Activated T-cell treated with anti-CD3 and anti-CD28 coated beads for 24 hours (primary cell): ENCODE measurements around the gene PTPRC.

Source experiments
- DNase-seq: peaks from one replicate; pipeline ENCODE4 v3.0.0-alpha.2; 2020; ENCODE audit warnings: low read depth

PTPRC gene

DNA sequence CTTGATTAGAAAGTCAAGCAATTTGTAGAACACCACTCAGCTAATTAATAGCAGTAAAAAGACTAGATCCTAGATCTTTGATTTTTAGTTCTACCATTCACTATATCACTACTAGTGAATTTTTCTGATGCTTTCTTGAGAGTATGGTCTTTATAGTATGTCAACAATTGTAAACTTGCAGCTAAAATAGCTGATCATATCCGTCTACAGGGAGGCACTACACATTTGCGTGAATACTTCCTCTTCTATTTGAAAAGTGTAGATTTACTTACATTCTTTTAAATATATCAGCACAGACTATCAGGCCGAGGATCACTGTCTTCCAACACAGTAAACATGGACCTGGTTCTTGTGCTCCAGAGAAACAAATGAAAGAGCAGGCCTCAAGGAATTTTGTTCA is 18.6 kb upstream of the PTPRC start:
- DNase-seq = no peak

DNA sequence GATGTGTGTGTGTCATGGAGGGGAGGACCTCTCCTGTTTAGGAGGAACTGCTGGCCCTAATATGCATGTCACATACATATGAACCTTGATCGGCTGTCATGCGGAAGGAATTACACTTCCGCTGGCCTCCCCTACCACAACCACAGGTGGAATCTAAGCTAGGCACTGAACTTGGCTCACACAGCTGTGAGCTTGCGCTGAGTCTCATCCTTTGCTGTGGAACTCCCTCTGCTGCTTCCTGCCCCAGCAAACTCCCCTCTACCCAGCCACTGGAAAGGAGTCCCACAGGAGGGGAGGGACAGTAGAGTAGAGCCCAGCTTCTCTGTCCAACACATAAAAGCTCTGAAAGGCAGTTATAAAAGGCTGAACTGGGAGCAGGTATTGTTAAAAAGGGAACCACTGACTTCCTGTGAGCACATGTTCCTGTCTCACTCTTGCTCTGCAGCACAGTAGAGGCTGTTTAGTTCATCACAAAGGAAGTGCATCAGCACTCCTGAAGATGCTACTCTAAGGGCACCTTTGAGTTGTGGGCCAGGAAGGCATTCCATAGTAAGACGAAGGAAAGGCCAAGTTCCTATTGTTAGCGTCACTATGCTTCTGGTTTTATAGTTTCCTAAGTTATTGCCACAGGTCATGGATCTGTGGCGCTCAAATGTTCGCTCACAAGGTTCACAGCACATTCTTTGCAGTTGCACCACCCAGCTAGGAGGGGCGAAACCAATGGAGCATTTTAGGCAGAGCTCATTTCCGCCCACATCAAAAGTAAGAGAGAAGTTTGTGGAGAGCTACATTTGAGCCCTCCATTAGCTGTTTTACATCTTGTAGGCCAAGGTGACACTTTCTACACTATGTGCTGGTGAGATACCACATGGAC is 17.7 kb upstream of the PTPRC start:
- peak; percentile 52 for DNase-seq

DNA sequence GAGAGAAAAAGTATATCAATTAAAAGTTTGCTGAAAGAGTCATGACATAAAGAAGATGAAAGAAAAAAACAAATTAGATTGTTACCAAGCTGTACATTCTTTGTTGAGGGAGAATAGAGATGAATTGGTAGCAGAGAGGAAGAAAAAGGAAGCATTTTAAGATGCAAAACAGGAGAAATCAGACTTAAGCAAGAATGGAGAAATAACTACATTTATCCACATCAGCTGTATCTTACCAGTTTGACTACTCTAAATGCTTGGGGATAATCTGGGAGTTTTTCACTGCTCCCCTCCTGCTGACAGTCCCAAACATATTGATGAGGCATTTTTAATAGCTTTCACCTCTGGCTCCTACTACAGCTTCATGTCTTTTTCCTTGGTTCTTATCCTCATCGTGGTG is 16.8 kb upstream of the PTPRC start:
- no peak for DNase-seq

DNA sequence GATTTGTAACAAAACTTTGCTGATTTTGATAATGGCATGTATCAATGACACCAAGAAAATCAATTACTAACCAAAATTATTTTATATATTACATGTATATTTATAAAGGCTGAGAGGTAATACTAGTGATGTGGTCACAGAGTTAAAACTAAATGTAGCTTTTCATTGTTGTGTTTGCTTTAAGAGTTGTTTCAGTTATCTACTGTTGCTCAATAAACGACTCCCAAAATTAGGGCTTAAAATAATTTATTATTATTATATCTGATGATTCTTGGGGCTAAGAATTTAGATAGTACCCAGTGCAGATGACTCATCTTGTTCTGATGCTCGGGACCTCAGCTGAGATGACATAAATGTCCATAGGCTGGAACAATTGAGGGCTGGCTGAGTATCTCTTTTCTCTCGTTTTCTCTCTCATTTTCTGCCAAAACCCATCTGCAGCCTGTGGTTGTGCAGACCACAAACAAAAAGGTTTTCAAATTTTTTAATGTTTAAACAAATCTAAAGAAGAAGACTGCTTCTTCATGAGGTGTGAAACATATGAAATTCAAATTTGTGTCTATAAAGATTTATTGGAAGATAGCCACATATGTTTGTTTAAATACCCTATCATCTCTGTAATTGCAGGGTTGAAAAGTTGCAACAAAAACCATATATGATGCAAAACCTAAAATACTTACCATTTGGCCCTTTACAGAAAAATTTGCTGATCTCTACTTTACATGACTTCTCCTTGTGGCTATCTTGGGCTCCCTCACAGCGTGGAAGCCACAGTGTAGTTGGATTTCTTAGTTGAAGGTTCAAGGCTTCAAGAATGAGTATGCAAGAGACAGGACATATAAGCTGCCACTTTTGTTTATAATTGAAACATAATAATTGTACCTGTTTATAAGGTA is 14.8 kb upstream of the PTPRC start:
- no peak for DNase-seq

DNA sequence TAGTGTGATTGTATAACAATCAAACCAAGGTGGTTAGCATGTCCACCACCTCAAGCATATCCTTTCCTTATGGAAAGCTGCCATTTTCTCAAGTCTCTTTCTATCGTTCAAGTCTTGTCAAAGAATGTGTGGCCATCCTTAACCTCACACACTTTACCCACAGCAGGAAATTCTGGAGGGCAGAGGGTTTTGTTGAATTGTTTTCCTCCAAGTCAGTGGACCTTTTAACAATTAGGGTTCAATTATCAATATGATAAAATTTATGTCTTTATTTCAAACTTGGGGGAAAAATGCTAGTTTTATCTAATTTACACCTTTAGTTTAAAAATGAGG is 14.2 kb upstream of the PTPRC start:
- DNase-seq = no peak

DNA sequence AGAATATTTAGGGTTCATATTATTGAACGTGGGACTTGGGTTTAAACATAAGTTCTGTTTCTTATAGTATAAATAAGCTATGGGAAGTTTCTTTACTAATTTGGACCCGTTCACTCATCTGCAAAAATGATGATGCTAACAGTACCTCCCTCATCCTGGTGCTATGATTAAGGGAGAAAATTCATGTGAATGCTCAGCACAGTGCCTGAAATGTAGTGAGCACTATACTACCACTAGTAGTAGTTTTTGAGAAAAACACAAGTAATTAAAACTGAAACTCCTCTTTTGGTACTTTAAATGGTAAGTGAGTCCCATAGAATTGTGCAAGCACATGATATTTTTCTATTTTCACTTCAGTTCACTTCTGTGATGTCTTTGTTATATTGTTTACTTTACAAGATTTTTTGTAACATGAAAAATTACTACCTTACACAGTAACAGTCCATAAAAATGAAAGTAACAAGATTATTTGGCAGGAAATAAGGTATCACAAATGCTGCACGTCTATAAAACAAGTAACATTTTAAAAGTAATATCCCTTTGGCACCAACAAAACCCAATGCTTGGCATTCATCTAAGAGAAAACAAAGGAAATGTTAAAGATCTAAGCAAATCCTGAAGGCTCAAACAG is 11.3 kb upstream of the PTPRC start:
- no peak for DNase-seq

DNA sequence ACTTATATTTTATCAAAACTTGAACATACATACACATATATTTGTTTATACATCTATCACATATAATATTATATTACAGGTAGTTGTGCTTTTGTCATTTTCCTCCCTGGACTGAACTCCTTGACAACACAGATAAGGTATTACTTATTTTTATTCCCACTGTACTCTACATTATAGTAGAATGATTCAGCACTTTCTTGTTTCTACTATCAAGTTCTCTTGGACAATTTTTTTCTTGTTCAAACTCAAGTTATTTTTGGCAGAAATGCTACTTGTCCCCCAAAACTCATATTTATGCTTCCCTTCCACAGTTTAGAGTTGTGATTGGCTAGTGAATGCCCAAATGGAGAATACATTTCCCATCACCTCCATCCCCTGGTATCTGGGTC is 10.8 kb upstream of the PTPRC start:
- DNase-seq = no peak

DNA sequence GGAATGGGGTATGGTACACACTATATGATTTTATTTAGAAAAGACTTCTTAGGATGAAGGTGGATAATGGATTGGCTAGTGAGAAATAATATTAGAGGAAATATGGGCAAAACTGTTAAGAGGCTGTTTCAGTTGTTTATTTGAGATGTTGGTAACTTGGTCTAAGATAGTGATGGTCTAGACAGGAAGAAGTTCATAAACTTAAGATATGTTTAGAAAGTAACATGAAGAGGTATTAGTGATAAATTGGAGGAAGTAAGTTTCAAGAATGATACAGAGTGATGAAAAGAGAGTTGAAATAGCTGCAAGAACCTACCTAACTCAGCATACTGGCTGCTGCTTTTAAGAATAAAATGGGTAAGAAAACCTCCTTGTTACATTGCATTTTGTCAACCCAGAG is 9.2 kb upstream of the PTPRC start:
- DNase-seq = no peak

DNA sequence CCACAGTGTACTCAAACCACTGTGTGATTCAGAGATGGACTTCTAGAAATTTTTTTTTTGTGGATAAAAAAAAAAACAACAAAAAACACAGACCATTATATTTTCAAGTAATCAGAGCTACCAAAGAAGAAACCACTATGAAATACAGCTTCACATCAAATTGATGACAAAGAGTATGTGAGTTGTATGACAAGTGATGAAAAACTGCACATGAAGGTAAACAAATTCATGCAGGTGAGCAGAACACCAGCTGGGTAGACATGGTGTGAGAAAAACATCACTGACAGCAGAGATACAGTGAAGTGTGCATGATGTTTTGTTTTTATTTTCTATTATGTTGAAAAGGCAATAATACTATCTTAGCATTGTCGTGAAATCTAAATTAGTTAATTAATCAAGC is 8.0 kb upstream of the PTPRC start:
- DNase-seq = no peak

DNA sequence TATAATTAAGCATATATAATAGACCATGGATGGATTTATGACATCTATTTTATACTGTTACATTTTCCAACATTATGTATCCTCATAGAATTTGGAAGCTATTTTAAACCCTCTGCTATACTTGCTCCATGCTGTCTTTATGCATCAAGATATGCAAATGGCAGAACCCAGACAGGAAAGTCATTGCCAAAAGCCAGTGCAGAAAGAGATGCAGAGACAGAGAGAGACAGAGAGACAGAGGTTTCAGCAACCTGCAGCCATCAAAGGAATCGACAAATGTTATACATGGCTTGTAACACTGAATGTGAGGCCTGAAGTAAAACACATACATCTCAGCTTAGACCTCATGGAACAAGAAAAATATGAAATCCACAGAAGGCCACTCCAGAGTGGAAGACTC is 7.5 kb upstream of the PTPRC start:
- DNase-seq = no peak

DNA sequence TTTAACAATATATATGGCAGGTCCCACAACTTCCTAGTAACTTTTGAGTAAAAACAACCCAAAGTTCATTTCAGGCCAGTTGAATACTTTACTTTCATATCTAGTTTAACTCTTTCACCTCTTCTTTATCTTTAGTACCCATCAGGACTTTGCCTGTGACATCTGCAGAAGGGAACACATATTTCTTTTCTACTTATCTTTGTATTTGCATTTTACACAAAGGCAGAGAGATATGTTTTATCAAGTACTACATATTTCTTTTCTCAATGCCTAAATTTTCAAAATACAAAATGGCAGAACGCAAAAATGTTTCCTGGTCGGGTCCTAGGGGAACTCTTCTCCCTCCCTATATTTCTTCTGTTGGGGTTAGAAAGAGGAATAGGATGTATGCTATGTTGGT is 6.8 kb upstream of the PTPRC start:
- no peak for DNase-seq

DNA sequence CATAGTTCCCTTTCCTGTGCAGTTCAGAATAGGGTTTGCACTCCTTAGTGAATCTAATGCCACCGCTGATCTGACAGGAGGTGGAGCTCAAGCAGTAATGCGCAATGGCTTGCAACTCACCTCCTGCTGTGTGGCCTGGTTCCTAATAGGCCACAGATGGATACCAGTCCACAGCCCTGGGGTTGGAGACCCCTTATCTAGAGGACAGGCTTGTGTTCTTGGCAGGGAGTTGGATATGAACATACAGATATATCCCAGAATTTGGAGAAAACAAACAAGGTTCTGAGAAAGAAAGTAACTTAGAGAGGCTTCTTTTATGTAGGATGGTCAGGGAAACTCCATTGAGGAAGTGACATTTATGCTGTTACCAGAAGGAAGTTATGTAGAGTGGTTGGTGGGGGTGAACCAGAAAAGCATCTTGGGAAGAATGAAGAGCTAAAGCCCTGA is 5.1 kb upstream of the PTPRC start:
- no peak for DNase-seq

DNA sequence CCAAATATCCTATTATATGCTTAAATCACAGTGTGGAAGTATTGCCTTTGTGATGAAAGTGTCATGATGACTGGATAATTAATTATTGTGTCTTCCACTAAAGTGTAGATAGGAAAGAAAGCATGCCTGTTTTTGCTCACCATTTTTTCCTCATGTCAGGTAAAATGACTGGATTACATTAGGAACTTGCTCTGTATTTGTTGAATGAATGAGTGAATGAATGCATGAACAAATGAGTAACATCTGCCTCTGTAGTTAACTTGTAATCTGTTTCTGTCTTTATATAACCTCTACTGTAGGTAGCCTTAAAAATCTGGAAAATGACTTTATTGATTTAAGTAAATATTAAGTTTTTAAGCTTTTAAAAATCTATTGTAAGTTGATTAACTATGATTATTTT is 2.9 kb upstream of the PTPRC start:
- no peak for DNase-seq

DNA sequence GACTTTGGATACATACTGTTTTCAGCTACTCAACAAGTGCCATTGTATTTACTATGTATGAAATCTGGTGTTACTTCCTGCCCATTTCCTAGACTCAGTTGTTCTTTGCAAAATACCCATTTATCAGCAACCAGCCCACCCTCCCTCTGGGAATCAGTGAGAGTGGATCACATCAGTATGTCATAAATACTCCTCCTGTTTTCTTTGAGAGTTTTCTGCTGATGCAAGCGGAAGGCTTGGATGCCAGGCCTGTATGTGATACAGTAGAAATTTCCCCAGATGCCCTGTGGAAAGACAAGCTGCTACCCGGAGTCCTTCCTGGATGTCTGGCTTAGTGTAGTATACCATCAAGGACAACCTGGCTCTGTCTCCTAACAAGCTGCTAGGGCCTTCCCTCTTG is 2.4 kb upstream of the PTPRC start:
- no peak for DNase-seq

DNA sequence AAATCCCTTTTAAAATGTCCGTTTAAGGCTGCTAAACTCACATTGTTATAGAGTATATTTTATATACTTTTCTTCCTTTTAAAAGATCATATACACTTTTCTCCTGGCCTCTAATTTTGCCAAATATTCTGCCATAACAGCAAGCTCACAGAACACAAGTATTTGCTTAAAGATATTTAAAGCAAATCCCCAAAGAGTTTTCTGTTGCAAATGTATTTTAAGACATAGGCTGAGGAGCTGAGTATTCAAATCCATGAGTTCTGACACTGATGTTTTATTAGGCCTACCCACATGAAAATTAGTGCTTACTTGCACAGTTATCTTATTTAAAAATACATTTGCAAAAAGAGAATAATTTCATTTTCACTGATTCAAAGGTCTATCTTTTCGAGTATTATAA is 1.7 kb upstream of the PTPRC start:
- DNase-seq = no peak

DNA sequence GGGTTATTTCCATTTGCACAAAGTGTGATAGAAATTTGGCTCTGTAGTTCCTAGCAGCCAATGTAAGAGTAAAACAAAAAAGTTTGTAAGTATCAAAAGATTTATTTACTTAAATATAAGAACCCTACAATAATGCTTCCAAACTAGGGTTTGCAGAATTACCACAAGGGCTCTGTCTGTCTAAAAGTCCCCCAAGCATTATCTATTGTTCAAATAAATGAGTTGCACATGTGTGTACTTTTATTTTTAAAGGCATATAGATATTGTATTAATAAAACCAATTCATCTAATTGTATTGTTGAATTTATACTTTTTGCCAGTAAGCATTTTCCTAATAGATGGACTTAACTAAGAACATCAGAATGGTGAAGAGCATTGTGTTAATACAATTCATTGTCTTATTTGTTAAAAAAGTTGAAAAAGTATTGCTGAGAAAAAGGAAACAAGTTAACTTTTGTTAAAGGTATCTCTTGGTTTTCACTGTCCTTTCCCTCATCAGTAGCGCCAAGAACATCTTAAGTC is 863 bp upstream of the PTPRC start:
- no peak for DNase-seq

DNA sequence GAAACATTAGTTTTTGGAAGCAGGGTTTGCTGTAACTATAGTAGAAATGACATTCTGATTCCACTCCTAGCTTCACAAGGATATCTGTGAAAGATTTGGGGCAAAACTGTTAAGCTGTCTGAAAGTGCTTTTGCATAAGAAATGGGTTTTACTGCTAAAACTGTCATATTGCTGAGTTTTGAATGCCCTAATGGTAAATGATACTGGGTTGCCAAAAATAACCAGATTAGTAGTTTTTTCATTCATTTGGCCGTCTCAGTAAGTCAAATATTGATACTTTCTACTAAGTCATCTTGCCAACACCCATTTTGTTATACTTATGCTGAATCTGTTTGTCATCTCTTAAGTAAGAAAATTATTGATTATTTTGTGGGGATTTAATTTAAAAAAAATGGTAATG is 399 bp upstream of the PTPRC start:
- no peak for DNase-seq

DNA sequence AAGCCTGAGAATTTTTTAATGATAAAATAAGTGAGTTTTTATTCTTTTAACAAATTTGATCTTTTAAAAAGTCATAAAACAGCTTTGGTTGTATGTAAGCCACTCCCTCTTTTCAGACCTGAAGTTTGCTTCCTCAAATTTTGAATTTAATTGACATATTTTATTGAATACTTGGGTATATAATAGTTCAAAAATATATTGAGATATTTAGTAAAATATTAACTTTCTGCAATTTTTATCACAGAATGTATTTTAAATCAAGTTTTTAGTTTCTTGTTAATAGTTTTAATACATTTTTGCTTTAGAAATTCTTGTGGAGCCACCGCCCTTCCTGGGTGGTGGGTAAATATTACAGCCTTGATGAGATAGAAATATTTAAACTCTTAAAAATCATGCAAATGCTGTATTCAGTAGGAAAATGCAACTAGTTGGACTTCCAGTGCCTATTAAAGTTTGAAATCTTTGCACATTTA is 867 bp downstream of the PTPRC start:
- DNase-seq = no peak

DNA sequence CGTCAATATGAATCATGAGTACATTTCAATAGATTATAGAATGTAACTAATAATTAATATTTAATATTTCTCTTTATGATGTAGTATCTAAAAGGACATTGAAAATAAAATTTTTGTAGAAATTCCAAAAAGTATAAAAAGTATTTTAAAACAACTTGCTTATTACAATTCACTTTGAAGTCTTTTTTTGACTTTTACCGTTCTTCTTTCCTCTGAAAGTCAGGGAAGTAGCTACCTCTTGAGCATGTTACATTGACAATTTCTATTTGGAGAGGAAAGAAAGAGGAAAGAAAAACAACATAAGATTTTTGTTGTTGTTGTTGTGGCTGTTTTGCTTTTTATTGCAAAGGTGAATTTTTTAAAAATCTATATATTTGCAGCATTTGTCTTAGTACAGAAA is 1.3 kb downstream of the PTPRC start:
- DNase-seq = no peak

DNA sequence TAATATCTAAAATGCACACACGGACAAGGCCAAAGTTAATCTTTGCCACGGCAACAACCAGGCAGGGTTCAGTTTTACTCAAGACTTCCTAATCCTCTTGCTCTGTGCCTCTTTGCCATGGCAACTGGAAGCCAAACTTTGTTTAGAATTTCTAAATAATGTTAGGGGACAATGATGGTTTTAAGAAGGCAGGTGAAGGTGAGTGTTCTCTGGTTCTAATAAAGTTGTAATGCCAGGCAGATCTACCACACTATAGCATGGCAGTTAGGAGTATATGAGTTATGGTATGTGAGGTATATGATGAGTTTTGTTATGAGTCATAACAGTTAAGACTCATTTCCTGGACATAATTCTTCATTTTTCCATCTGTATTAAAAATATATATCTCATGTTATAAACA is 2.7 kb downstream of the PTPRC start:
- no peak for DNase-seq

DNA sequence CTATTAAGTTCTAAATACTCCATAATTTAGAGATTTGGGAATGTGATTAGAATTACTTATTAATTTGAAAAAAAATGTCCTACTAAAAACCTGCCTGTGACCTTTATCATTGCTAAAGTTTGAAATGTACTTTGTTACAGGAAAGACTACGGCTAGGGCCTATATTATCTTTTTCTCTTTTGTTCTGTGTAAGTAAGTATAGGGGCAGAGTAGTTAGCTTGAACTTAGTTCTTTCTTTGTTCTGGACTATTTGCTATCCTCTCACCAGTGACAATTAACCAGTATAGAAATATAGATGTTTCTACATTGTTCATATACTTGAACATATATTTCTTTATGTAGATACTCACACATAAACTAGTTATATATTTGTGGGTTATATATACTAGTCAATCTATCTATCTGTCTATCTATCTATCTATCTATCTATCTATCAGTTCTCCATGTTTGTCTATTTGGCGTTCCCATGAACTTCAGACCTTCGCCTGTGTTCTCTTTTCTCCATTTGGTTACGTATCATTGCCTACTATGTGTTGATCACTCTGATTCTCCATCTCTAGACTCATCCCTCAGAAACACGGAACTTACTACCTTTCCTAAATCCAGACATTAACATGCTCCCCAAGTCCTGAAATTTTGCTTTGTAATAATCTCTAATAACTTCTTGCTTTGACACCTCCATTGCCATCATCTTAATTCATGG is 3.3 kb downstream of the PTPRC start:
- DNase-seq = no peak

DNA sequence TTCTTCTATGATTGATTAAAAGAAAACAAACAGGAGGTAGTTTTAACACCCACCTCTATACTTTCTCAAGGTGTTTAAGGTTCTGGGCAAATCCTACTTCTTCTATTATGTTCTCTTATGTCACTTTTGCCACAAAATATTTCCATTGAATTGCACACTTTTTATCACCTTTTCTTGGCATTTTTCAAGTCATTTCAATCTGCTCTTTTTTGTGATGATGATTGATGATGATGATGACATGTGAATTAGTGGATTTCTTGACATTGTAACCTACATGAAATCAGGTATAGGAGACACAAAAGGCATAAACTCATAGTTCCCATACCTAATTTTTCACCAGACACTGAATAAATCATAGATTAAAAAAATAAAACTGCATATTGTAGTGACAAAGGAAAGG is 4.1 kb downstream of the PTPRC start:
- DNase-seq = no peak
